Forelimb muscle (tissue), 1 donor: ENCODE data around the gene NEK11. TPM values are rescaled to one million over a fixed set of nuclear protein-coding genes. Genes with fewer than 3 reads are reported as not detected.

Experiments used
- DNase-seq: peaks from one replicate; pipeline ENCODE4 v3.0.0-alpha.2; 2013; ENCODE audit warnings: low read depth
- polyA plus RNA-seq: library from polyadenylated mRNA; unstranded; fragments of 120-200 nt; gene quantifications from one replicate; pipeline ENCODE4 v1.2.1, GENCODE V29; 2013; ENCODE audit not compliant: insufficient read length

The NEK11 gene
- polyA plus RNA-seq, 1 donor, result 7.8 TPM

DNA sequence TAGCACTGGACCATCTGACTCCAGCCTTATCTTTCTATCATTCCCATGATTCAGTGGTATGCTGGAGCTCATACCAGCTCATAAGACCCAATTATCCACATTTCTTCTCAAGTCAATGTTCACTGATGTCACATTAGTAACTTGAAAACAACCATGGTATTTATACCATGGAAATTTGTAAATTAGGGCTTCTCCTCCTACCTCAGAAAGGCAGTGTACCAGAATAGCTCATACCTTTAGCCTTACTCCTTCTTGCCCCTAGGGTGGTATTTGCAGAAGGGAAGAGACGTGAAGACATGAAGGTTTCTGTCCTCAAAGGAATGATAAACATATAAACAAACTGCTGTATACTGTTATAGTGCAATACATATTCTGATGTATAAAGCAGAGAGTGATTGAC lies 114.2 kb downstream of the NEK11 start:
- no peak for DNase-seq

DNA sequence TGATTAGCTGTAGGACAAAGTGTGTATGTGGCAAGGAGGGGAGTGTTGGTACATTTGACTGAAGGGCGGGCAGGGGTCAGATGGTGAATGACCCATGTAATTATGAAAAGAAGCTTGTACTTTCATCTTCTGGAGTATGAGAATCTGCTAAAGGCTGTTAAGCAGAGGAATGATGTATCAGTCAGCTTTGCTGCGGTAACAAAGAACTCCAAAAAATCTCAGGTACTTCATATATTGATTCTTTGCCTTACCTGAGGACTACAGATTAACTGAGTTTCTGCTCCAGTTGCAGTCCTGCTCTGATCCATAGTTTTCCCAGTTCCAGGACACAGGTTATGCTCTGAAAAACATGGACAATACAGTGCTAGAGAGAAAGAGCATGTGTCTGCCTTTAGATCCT lies 115.1 kb downstream of the NEK11 start:
- DNase-seq, result no peak

DNA sequence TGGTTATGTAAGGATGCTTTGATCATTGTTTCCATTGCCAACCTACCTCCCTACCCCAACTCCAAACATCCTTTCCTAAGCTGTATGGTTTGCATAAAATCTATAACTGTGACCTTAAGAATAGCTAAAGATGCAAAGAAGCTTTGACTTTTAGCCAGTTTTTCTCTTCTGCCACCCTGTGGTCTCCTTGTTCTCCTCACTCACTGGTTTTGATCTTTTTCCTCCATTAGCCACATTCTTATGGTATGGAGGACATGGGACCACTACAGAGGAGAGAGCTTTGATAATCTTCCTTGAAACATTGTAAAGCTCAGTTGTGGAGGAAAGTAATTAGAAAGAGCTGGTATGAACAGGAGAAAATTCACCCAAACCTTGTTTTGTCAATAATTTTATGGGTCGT lies 115.9 kb downstream of the NEK11 start:
- no peak for DNase-seq

DNA sequence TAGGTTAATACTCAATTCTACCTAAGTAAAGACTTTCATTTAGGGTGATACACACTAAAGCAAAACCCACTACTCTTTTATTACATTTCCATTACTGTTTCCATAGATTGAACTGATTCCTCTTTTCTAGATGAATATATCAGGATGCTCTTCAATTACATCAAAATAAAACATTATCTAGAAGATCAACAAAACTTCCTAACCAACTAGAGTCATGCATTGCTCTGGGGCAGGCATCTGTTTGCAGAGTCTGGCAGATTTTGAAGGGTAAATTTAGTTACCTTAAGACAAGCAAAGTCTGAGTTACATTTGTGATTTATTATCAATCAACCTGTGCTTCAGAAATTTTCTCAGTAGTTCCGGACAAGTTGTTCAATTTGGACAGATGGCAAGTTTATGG lies 117.1 kb downstream of the NEK11 start:
- DNase-seq, result no peak

DNA sequence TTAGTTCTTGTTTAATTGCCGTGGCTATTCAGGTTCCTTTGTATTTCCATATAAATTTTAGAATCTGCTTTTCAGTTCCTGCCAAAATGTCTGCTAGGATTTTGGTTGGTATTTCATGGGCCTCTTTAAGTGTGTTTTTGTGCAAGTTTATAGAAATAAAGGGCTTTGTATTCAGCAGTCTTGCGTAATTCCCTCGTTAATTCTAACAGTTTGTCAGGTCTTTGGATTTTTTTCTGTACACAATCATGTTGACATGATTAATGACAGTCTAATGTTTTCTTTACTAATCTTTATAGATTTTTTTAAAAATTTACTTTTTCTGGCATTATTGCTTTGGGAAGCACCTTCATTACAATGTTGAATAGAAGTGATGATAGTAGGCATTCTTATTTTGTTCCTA lies 120.9 kb downstream of the NEK11 start:
- no peak for DNase-seq

DNA sequence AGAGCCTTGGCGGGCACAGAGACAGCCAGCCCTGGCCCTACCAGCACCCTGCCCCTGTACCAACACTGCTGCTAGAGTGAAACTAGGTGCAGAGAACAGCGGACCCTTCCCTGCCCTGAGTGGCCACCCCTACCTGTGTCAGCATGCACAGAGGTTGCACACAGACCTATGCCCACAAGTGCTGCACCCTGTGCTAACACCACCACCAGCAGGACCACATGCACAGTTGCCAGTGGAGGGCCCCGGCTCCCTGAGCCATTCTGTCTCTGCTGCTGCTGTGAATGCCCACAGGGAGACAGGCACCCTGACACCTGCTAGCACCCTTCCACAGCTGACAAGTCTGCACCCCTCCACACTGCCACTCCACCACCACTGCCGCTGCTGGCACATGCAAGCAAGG lies 131.8 kb downstream of the NEK11 start:
- DNase-seq, result no peak

DNA sequence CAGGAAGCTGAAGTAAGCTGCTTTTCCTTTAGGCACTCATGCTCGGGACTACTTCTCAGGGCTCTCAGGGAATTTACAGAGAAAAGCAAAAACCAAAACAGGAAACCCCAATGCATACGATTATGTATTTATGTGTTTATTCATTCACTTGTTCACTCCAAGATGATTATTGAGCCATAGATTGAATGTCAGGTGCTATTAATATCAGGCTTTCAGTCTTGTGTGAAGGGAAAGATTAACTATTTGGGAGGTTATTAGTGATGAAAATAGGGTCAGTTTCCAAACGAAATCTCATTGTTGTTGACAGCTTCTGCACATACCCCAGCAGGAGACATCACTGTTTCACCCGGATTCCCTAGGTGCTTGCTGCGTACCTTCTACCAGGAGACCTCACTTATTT lies 135.8 kb downstream of the NEK11 start:
- DNase-seq, result no peak

DNA sequence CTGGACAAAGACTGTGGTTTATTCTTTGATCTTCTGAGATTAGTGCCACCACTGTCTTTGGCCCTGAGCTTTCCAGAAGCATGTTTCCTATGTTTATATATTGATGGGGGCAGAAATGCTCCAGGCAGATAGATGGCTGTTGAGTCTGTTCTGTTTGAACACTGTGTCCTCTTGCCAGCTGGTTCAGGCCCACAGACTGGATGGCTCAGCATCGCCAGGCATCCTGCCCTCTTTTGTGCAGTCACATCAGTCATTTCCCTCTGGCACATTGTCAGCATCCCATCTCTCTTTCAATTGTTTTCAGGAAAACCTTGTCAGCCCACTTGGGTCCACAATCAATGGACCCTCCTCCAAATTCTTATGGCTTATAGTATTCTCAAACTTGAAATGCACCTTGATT lies 141.2 kb downstream of the NEK11 start:
- no peak for DNase-seq

DNA sequence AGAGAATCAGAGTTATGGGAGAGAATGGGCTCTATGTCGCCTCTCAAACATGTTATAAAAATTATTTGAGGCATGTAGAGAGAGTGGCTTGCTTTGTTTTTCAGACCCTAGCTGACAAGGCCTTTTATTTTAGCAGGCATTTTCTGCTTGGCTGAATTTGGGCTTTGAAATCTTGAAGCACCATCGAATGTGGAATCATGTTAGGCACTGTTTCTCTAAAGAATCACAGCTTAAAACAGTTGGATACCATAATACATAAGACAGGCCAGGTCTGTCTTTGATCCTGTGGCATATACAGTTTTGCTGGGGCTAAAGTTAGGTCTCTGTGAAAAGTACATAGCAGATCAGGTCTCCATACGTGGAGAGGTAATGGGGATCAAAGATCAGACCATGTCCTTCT lies 142.7 kb downstream of the NEK11 start:
- DNase-seq, result no peak

DNA sequence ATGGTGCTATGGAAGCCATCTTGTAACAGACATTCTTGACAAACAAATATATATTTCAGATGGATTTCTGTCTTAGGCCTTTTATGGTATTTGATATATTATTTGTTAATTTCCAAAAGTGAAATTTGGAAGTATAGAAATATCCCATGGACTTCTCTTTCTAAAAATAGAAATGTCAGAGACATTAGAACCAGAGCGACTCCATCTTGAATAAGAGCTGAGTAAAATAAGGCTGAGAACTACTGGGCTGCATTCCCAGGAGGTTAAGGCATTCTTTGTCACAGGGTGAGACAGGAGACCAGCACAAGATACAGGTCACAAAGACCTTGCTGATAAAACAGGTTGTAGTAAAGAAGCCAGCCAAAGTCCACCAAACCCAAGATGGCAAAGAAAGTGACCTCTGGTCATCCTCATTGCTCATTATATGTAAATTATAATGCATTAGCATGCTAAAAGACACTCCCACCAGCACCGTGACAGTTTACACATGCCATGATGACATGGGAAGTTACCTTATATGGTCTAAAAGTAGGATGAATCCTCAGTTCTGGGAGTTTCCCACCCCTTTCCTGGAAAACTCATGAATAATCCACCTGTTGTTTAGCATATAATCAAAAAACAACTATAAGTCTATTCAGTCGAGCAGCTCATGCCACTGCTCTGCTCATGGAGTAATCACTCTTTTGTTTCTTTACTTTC lies 146.0 kb downstream of the NEK11 start:
- no peak for DNase-seq

DNA sequence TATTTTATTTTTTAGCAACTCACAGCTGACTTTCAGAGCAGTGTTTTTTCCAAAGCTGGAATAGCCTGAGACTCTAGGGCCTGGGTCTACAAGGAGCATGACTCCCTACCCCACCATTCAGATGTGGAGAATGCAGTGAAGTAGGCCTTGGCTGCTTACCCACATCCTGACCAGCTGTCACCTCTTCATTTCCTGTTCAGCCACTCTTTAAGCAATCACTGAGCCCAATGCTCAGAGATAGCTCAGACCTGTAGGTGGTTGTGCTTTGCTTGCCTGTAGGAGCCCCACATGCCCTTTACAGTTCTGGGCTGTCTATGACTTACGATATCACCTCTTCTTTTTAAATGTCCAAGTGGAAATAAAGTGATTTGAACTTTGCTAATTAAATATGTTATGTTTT lies 148.1 kb downstream of the NEK11 start:
- no peak for DNase-seq

DNA sequence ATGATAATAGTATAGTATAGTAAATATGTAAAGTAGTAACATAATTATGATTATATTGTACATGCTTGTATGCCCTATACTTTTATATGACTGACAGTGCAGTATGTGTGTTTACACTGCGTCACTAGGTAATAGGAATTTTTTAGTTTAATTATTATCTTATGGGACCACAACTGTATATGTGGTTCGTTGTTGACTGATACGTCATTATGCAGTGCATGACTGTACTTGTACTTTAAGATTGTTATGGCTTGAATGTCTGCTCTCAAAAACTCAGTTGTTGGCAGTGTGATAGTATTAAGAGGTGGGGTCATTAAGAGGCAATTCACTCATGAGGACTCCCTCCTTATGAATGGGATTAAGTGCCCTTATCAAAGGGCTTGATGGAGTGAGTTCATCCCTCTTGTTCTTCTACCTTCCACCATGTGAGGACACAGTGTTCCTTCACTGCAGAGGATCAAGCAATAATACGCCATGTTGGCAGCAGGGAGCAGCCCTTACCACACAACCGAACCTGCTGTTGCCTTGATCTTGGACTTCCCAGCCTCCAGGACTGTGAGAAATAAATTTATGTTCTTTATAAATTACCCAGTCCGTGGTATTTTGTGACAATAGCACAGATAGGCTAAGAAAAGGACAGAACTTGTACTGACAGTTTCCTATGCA lies 152.2 kb downstream of the NEK11 start:
- DNase-seq, result no peak

DNA sequence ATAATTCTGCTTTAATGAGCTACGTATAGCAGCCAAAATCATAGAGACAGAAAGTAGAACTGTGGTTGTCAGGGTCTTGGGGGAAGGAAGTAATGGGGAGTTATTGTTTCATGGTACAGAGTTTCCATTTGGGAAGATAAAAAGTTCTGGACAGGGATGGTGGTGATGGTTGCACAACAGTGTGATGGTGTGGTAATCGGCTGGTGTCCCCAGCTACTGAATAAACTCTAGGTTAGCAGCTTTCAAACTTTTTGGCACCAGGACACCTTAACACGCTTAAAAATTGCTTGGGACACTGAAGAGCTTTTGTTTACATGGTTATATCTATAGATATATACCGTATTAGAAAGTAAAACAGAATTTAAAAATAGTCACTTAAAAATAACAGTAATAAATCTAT lies 166.0 kb downstream of the NEK11 start:
- no peak for DNase-seq

DNA sequence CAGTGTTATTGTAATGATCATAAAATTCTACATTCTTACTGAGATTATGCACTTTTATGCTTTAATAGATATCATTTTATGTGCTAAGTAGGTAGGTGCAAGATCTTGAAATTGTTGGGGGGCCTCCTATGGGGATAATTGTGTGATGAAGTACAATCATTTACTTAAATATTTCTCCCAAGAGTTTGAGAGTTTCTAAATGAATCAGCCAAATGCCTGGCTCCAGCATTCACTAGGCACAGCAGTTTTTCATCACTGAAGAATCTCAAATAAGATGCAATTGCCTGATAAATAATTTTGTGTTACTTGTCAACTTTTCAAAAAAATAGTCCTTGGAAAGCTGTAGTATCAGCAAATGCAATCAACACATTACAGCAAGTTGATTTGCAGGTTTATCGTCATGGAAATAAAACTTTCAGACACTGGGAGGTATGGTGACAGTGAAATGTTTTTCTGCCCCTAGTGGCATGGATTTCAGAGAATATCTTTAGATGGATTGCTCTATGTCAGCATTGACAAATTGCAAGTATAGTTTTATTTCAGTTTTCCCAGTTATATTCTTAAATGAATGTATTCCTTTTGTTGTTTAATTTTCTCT lies 167.1 kb downstream of the NEK11 start:
- no peak for DNase-seq

DNA sequence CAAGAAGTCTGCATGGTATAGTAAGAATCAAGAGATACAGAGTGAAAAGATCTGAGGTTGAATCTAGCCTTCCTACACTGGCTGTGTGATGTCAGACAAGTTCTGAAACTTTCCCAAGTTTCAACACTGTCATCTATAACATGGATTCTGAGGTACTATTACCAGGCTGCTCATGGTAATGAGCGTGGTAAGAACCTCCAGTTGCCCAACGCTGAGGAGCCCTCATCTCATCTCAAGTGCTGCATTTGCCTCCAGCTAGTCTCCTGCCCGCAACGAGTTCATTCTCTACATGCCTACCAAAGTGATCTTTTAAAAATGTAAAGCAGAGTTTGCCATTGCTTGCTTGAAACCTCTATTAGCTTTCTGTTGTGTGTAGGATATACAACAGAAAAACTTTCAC lies 168.1 kb downstream of the NEK11 start:
- no peak for DNase-seq

DNA sequence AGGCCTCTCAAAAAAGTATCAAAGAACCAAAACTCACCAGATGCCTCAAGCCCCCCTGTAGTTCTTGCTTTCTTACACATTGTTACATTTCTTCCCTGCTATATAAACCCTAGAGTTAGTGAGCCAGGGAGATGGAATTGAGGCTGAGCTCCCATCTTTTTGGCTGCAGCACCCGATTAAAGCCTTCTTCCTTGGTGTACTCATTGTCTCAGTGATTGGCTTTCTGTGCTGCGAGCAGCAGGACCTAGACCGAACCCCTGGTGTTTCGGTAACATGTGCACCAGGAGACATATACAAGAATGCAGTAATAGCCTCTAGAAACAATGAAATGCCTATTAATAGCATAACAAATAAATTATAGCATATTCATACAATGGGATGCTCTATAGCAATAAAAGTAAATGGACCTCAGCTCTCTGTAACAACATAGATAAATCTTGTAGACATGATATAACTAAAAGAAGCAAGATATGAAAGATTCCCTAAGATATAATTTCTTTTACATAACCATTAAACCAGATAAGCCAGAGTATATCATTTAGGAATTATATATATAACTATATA lies 174.0 kb downstream of the NEK11 start:
- DNase-seq, result no peak

DNA sequence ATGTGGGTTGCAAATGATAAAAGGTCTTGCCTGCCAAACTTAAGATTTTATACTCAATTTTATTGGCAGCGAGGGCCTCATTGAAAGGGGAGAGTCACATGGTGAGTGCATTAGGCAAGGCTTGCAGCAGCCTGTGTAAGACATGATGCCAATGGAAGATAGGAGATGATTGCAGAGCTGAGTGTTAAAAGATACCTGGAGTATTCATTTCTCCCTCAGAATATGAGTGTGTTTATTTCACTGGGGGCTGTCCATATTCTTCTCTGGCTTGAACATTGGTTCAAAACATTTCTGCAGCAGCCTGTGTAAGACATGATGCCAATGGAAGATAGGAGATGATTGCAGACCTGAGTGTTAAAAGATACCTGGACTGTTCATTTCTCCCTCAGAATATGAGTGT lies 189.7 kb downstream of the NEK11 start:
- DNase-seq, result no peak

DNA sequence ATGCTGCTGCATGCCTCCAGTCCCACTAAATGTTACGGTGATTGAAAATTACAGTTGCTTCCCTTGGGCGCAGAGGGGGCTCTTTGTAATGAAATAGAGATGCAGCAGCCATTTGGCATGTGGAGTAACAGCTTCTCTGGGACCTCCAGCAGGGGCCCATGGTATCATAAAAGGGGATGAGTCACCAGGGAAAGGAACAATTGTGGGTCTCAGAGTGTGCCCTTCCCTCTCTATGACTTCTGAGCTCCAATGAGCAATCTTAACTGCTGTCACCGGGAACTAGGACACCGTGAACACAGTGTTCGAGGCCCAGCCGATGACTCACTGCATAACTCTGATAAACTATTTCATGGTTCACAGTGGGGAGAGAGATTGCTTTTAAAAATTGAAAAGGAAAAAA lies 190.1 kb downstream of the NEK11 start:
- no peak for DNase-seq

DNA sequence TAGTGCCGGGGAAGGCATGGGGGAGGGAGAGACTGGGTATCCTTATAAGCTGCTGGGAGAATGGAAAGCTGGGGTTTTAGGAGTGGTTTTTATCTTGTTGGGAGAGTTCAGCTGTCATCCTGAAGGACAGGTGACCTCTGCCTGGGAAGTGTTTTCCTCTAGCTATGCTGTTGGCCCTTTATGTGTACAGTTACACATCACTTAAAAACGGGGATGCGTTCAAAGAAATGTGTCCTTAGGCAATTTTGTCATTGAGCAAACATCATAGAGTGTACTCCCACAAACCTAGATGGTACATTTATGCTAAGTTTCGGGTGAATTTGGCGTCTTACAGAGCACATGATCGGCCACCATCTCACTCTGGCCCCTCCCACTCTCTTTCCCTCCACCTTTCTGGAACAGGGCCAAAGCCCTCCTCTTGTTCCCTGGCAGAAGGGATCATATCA lies 190.6 kb downstream of the NEK11 start:
- DNase-seq, result no peak

DNA sequence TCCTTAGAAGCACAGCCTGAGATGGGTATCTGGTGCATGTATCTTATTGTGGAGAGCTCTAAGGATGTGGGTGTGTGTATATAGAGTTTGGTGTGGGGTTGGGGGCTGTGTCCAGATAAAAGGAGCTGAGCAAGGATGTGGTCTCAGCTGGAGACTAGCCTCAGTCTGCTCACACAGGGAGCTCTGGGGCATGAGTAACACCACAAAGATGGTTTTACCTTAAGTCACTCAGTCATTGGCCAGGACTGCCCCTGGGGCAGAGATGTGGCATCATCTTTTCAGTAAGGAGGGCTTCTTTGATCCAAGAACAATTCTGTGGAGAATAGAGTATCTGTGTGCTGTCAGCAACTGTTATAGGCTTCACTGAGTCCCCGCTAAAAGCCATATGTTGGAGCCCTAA lies 191.5 kb downstream of the NEK11 start:
- no peak for DNase-seq

DNA sequence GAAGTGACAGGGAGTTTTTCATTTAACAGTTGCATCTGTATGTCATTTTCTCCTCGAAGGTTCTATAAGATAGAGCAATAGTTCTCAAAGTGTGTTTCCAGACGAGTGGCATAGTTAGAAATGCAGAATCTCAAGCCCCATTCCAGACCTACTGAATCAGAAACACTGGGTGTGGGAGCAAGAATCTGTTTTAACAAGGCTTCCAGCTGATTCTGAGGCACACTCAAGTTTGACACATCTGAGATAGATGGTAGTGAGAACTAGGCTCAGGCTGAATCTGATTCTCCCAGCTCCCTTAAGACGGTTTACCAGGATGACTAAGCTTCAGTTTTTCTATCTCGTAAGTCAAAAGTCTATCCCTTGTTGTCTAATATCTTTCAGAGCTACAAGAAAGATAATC lies 195.1 kb downstream of the NEK11 start:
- no peak for DNase-seq

DNA sequence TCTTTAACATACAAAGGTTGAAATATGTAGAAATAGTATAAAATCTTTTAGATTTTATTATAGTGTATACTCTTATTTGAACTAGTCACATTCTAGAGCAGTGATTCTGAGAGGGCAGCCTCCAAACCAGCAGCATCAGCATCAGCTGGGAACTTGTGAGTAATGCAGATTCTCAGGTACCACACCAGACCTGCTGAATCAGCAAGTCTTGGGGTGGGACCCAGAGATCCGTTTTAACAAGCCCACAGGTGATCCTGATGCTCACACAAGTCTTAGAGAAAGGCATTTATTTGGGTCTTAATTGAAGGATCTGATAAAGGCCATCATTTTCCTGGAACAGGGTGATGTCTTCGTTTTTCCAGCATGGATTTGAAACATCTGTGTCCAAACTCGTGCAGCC lies 195.9 kb downstream of the NEK11 start:
- DNase-seq, result no peak
